Measurements from ENCODE around the gene LMCD1.

LMCD1 gene

GRCh38 chr3:8597219-8597853 lies 95.7 kb downstream of the LMCD1 start:
- no peak for TF ChIP-seq TAF1 (IDR thresholded peaks at IDR 0.05; ENCODE audit: borderline replicate concordance, insufficient read depth, low read length)
- TF ChIP-seq, protein P1, sequence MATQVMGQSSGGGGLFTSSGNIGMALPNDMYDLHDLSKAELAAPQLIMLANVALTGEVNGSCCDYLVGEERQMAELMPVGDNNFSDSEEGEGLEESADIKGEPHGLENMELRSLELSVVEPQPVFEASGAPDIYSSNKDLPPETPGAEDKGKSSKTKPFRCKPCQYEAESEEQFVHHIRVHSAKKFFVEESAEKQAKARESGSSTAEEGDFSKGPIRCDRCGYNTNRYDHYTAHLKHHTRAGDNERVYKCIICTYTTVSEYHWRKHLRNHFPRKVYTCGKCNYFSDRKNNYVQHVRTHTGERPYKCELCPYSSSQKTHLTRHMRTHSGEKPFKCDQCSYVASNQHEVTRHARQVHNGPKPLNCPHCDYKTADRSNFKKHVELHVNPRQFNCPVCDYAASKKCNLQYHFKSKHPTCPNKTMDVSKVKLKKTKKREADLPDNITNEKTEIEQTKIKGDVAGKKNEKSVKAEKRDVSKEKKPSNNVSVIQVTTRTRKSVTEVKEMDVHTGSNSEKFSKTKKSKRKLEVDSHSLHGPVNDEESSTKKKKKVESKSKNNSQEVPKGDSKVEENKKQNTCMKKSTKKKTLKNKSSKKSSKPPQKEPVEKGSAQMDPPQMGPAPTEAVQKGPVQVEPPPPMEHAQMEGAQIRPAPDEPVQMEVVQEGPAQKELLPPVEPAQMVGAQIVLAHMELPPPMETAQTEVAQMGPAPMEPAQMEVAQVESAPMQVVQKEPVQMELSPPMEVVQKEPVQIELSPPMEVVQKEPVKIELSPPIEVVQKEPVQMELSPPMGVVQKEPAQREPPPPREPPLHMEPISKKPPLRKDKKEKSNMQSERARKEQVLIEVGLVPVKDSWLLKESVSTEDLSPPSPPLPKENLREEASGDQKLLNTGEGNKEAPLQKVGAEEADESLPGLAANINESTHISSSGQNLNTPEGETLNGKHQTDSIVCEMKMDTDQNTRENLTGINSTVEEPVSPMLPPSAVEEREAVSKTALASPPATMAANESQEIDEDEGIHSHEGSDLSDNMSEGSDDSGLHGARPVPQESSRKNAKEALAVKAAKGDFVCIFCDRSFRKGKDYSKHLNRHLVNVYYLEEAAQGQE (IDR thresholded peaks at IDR 0.05; ENCODE audit: insufficient read depth in 1 of 2, low read depth in 2 of 2, low read length in 2 of 2) = no peak
- no peak for TF ChIP-seq POLR2AphosphoS5 (IDR thresholded peaks at IDR 0.05; ENCODE audit: low read depth, low read length)
- TF ChIP-seq SIN3A (IDR thresholded peaks at IDR 0.05; ENCODE audit: borderline replicate concordance, insufficient read depth, low read length) = no peak
- no peak for TF ChIP-seq FOXP2 (optimal IDR thresholded peaks at IDR 0.05; ENCODE audit: borderline replicate concordance, extremely low read depth, extremely low read length, insufficient read depth)

DNA sequence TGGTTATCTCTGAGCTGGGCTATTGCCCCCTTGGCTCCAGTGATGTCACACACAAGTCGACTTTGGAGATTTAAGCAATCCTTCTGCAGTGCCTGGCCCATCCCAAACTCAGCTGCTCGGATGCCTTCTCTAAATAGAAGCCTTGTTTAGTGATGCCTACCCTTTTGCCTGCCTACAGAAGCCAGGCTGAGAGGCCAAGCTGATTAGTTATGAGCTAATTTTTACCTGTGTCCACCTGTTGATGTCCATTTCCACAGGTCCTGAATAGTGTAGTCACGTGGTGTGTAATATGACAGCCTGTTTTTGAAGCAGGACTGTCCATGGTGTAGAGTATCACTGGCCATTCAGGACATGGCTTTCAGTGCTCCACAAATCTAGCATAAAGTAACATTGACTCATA lies 97.5 kb downstream of the LMCD1 start:
- no peak for TF ChIP-seq TAF1 (IDR thresholded peaks at IDR 0.05; ENCODE audit: borderline replicate concordance, insufficient read depth, low read length)

DNA sequence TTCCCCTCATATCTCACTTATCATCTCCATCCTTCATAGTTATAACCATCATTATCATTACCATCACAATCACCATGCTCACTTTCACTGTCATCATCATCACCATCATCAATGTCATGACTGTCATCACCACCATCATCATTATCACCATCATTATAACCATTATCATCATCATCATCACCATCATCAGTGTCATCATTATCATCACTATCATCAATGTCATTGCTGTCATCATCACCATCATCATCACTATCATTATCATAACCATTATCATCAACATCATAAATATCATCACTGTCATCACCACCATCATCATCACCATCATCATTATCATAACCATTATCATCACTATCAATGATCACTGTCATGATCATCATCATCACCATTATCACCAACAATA lies 98.8 kb downstream of the LMCD1 start:
- TF ChIP-seq, protein P1 (IDR thresholded peaks at IDR 0.05; ENCODE audit: insufficient read depth in 1 of 2, low read depth in 2 of 2, low read length in 2 of 2) = no peak
- TF ChIP-seq SIN3A (IDR thresholded peaks at IDR 0.05; ENCODE audit: borderline replicate concordance, insufficient read depth, low read length) = no peak
- TF ChIP-seq FOXP2 (optimal IDR thresholded peaks at IDR 0.05; ENCODE audit: borderline replicate concordance, extremely low read depth, extremely low read length, insufficient read depth) = no peak
- TF ChIP-seq TAF1 (IDR thresholded peaks at IDR 0.05; ENCODE audit: borderline replicate concordance, insufficient read depth, low read length) = no peak
- TF ChIP-seq POLR2AphosphoS5 (IDR thresholded peaks at IDR 0.05; ENCODE audit: low read depth, low read length) = no peak

- TF ChIP-seq, protein P1 (IDR thresholded peaks at IDR 0.05; ENCODE audit: insufficient read depth in 1 of 2, low read depth in 2 of 2, low read length in 2 of 2) = no peak
- TF ChIP-seq TAF1 (IDR thresholded peaks at IDR 0.05; ENCODE audit: borderline replicate concordance, insufficient read depth, low read length) (no peak), FOXP2 (optimal IDR thresholded peaks at IDR 0.05; ENCODE audit: borderline replicate concordance, extremely low read depth, extremely low read length, insufficient read depth) (no peak), SIN3A (IDR thresholded peaks at IDR 0.05; ENCODE audit: borderline replicate concordance, insufficient read depth, low read length) (no peak), POLR2AphosphoS5 (IDR thresholded peaks at IDR 0.05; ENCODE audit: low read depth, low read length) (no peak)
These were observed 101.6 kb downstream of the LMCD1 start for GRCh38 chr3:8603115-8603710.

GRCh38 chr3:8604006-8604405 lies 102.4 kb downstream of the LMCD1 start:
- TF ChIP-seq FOXP2 (optimal IDR thresholded peaks at IDR 0.05; ENCODE audit: borderline replicate concordance, extremely low read depth, extremely low read length, insufficient read depth) (no peak), SIN3A (IDR thresholded peaks at IDR 0.05; ENCODE audit: borderline replicate concordance, insufficient read depth, low read length) (no peak), POLR2AphosphoS5 (IDR thresholded peaks at IDR 0.05; ENCODE audit: low read depth, low read length) (no peak), TAF1 (IDR thresholded peaks at IDR 0.05; ENCODE audit: borderline replicate concordance, insufficient read depth, low read length) (no peak)
- TF ChIP-seq, protein P1 (IDR thresholded peaks at IDR 0.05; ENCODE audit: insufficient read depth in 1 of 2, low read depth in 2 of 2, low read length in 2 of 2) = no peak

Data from PFSK-1 (cell line).